Measurements from ENCODE around the gene PRR33.

GRCh38 chr11:1872267-1872985 is 19.3 kb downstream of the PRR33 start:
- TF ChIP-seq POLR2A (IDR thresholded peaks at IDR 0.05; ENCODE audit: low read depth, low read length): no peak
- TF ChIP-seq POLR2AphosphoS5 (IDR thresholded peaks at IDR 0.05; ENCODE audit: low read depth, low read length): no peak
